ENCODE results near the gene RHEB. TPM values are rescaled to one million over a fixed set of nuclear protein-coding genes. Genes with fewer than 3 reads are reported as not detected.

The RHEB gene
- total and polyA plus RNA-seq, 2 of the 4 experiments (the other 2 are of a cell fraction), result 19.7 to 67.2 TPM

- no peak overlapping the region for H2BK20ac ChIP-seq (ENCODE audit: low read depth, low read length)
- H2AFZ ChIP-seq (replicated peaks; ENCODE audit: low read length, poor library complexity), result no peak overlapping the region
- H2BK5ac ChIP-seq (ENCODE audit: low read depth, low read length, poor library complexity, severe bottlenecking), result no peak overlapping the region
- H3K79me1 ChIP-seq (ENCODE audit: low read depth in 1 of 2, low read length in 2 of 2), result peaks cover 0 to 68% of the 10 kb centered on the region in 2 experiments; a peak in 2 of 4 replicates
- H3K4ac ChIP-seq (ENCODE audit: low read depth, low read length), result no peak overlapping the region
- WGBS, 2 experiments (ENCODE audit: extremely low coverage in 2 of 2, insufficient read length in 1 of 2), result 90% methylated on average over 2 of the region's 6 CpGs; no CpG with 5 or more reads in 1 of the 2 experiments
- H3K4me3 ChIP-seq (ENCODE audit: insufficient read depth, low read depth, low read length), result no peak overlapping the region
- no TSS peak for BruUV-seq (replicated peaks)
- DNase-seq, result no peak
- no peak overlapping the region for H3K9ac ChIP-seq (ENCODE audit: low read depth, low read length)
- H3K4me2 ChIP-seq (ENCODE audit: low read depth, low read length), result no peak overlapping the region
- ChIA-PET CTCF (interaction anchor here (1.6 kb wide), 1 partner anchor 18 kb away, joined by 4 read pairs; no protein-coding TSS in a partner anchor), POLR2A (ENCODE audit: unreplicated experiment) (no interaction called here)
- no peak overlapping the region for H2AK5ac ChIP-seq (ENCODE audit: low read depth, low read length)
- dilution Hi-C loops (cut with HindIII; ENCODE audit: low sequenced_read_pairs, unreplicated experiment) (no loop called here), in situ Hi-C loops (cut with MboI; ENCODE audit: low sequenced_read_pairs) (no loop called here), intact Hi-C loops (cut with micrococcal nuclease) (loop anchor here (5.0 kb wide), 1 partner anchor 113 kb away; no protein-coding TSS in a partner anchor)
- peaks cover 27% of the 10 kb centered on the region for H3K4me1 ChIP-seq (ENCODE audit: control insufficient read depth, insufficient read depth, low read length)
- TF ChIP-seq RAD21 (IDR thresholded peaks at IDR 0.05; ENCODE audit: low read length), result no peak
- H3K27me3 ChIP-seq (ENCODE audit: control insufficient read depth, insufficient read depth, low read length), result no peaks in the 10 kb centered on the region
- no peaks in the 10 kb centered on the region for H3K9me3 ChIP-seq (ENCODE audit: control insufficient read depth, insufficient read depth, low read length)
- H4K20me1 ChIP-seq (ENCODE audit: insufficient read depth, low read length), result peaks cover 93% of the 10 kb centered on the region
- no peak overlapping the region for H2BK15ac ChIP-seq (ENCODE audit: low read depth, low read length)
- no peak overlapping the region for H3K23ac ChIP-seq (ENCODE audit: low read depth, low read length)
- H4K91ac ChIP-seq (ENCODE audit: insufficient read depth, low read depth, low read length), result no peak overlapping the region
- H2AK9ac ChIP-seq (replicated peaks; ENCODE audit: low read depth, low read length, poor library complexity), result no peak overlapping the region
- H3K27ac ChIP-seq (ENCODE audit: insufficient read depth, low read length), result no peak overlapping the region
- no peak overlapping the region for H4K5ac ChIP-seq (ENCODE audit: low read depth, low read length)
- peaks cover 24% of the 10 kb centered on the region for H3K9me1 ChIP-seq (ENCODE audit: insufficient read depth, low read length)
- H2BK120ac ChIP-seq (ENCODE audit: low read depth, low read length), result no peak overlapping the region
- H3K18ac ChIP-seq (ENCODE audit: low read depth, low read length), result no peak overlapping the region
- no peak overlapping the region for H3K14ac ChIP-seq (replicated peaks; ENCODE audit: low read depth, low read length)
- H3K36me3 ChIP-seq (ENCODE audit: control insufficient read depth, insufficient read depth, low read length), result no peaks in the 10 kb centered on the region; the same call in 1 of the 2 replicates
- no peak overlapping the region for H3K56ac ChIP-seq (ENCODE audit: extremely low read depth, insufficient read depth, low read length)
- no peak overlapping the region for H4K8ac ChIP-seq (ENCODE audit: low read depth in 2 of 2, low read length in 2 of 2)
- ATAC-seq (ENCODE audit: low read depth), result no peak
Observed at GRCh38 chr7:151508991-151509390, 10.7 kb downstream of the RHEB start.
